HFFc6 (cell line): ENCODE data around the gene PTGDR2. TPM values are rescaled to one million over a fixed set of nuclear protein-coding genes. Genes with fewer than 3 reads are reported as not detected.

ENCODE experiments used
- DNase-seq: peaks from one replicate; pipeline ENCODE4 v3.0.0-alpha.2; 2018
- H3K27ac Mint-ChIP-seq: 2 replicates; pipeline ENCODE4 v1.8.0; 2020; ENCODE audit warnings: mild to moderate bottlenecking, mixed read lengths
- H3K27me3 Mint-ChIP-seq: 2 replicates; pipeline ENCODE4 v1.8.0; 2021; ENCODE audit warnings: mild to moderate bottlenecking, moderate library complexity, mixed read lengths; ENCODE audit not compliant: insufficient read depth
- H3K36me3 Mint-ChIP-seq: 2 replicates; pipeline ENCODE4 v1.8.0; 2021; ENCODE audit warnings: low read depth, mixed read lengths
- H3K4me1 Mint-ChIP-seq: 2 replicates; pipeline ENCODE4 v1.8.0; 2020; ENCODE audit warnings: low read depth, mixed read lengths
- H3K4me3 Mint-ChIP-seq: 2 replicates; pipeline ENCODE4 v1.8.0; 2020; ENCODE audit warnings: mild to moderate bottlenecking, moderate library complexity, mixed read lengths
- H3K9me3 Mint-ChIP-seq: 2 replicates; pipeline ENCODE4 v1.8.0; 2020; ENCODE audit warnings: mild to moderate bottlenecking, mixed read lengths
- total RNA-seq, 6 experiments: library from RNA; stranded (reverse); fragmentation: NEBNext Ultra II Directional; extraction: Animal tissue kit (Norgen Biotek cat#: 25700); gene quantifications; 2 replicates in 1 of 6; 3 replicates in 5 of 6; pipeline ENCODE4 v1.2.3, GENCODE V29; 2021
- TF ChIP-seq, protein P1 (sequence below): fragments of 200-600 bp; sonication (generic); IDR thresholded peaks from 2 replicates; pipeline ENCODE4 v1.5.0; 2021; ENCODE audit warnings: antibody characterized with exemption, mild to moderate bottlenecking

Gene PTGDR2
- total RNA-seq, 6 experiments from 2014 or later: not detected

- peaks cover 23% of the 10 kb centered on the region for H3K4me1 Mint-ChIP-seq
- H3K27me3 Mint-ChIP-seq: peaks cover 12% of the 10 kb centered on the region
- H3K27ac Mint-ChIP-seq: no peak overlapping the region
- TF ChIP-seq, protein P1, sequence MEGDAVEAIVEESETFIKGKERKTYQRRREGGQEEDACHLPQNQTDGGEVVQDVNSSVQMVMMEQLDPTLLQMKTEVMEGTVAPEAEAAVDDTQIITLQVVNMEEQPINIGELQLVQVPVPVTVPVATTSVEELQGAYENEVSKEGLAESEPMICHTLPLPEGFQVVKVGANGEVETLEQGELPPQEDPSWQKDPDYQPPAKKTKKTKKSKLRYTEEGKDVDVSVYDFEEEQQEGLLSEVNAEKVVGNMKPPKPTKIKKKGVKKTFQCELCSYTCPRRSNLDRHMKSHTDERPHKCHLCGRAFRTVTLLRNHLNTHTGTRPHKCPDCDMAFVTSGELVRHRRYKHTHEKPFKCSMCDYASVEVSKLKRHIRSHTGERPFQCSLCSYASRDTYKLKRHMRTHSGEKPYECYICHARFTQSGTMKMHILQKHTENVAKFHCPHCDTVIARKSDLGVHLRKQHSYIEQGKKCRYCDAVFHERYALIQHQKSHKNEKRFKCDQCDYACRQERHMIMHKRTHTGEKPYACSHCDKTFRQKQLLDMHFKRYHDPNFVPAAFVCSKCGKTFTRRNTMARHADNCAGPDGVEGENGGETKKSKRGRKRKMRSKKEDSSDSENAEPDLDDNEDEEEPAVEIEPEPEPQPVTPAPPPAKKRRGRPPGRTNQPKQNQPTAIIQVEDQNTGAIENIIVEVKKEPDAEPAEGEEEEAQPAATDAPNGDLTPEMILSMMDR: no peak
- no peaks in the 10 kb centered on the region for H3K9me3 Mint-ChIP-seq
- no peak for DNase-seq
- H3K36me3 Mint-ChIP-seq: no peaks in the 10 kb centered on the region
- H3K4me3 Mint-ChIP-seq: no peak overlapping the region
Measured at GRCh38 chr11:60869451-60869825, 13.7 kb upstream of the PTGDR2 start.

- Mint-ChIP-seq H3K27me3 (peaks cover 14% of the 10 kb centered on the region), H3K9me3 (no peaks in the 10 kb centered on the region), H3K36me3 (no peaks in the 10 kb centered on the region), H3K4me1 (peaks cover 23% of the 10 kb centered on the region), H3K27ac (no peak overlapping the region), H3K4me3 (no peak overlapping the region)
- DNase-seq: no peak
- TF ChIP-seq, protein P1: no peak
Measured at GRCh38 chr11:60868682-60869450, 13.1 kb upstream of the PTGDR2 start.

DNA sequence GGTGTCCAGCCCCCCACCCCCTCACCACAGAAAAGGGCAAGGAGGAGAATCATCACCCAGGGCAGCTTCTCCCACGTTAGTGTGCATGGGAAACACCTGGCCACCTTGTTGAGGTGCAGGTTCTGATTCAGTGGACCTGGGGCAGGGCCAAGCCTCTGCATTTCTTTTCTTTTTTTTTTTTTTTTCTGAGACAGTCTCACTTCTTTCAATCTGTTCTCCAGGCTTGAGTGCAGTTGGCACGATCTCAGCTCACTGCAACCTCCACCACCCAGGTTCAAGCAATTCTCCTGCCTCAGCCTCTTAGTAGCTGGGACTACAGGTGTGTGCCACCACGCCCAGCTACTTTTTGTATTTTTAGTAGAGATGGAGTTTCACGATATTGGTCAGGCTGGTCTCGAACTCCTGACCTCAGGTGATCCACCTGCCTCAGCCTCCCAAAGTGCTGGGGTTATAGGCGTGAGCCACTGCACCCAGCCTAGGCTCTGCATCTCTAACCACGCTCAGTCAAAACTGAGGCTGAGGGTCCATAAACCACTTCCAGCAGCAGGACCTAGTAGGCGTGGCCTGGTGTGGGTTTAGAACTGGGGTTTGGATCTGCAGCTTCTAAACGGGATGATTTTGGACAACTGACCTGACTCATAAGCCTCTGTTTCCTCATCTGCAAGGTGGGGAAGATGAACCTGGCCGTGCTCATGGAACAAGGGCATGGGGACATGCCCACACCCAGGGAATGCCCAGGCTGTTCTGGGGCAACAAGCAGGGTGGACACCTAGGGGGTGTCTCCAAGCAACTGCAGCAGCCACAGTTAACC lies 12.3 kb upstream of the PTGDR2 start:
- H3K27ac Mint-ChIP-seq: no peak overlapping the region
- H3K36me3 Mint-ChIP-seq: no peaks in the 10 kb centered on the region
- H3K4me3 Mint-ChIP-seq: no peak overlapping the region
- DNase-seq: no peak
- TF ChIP-seq, protein P1: no peak
- H3K4me1 Mint-ChIP-seq: peaks cover 16% of the 10 kb centered on the region
- H3K9me3 Mint-ChIP-seq: no peaks in the 10 kb centered on the region
- H3K27me3 Mint-ChIP-seq: peaks cover 17% of the 10 kb centered on the region

GRCh38 chr11:60866911-60867870 lies 11.4 kb upstream of the PTGDR2 start, which contains the start of gene ZP1:
ZP1 (plus strand) TSS chr11:60867542; CDS start chr11:60867562, 20 bp downstream.
- no peak for DNase-seq
- no peak within 1 kb of the TSS for H3K27ac Mint-ChIP-seq
- peaks cover 24% of the 10 kb centered on the region for H3K27me3 Mint-ChIP-seq
- H3K36me3 Mint-ChIP-seq: no peaks in the 10 kb centered on the region
- peaks cover 10% of the 10 kb centered on the region; the same call in 1 of the 2 replicates for H3K4me1 Mint-ChIP-seq
- TF ChIP-seq, protein P1: no peak
- no peaks in the 10 kb centered on the region for H3K9me3 Mint-ChIP-seq
- no peak within 1 kb of the TSS for H3K4me3 Mint-ChIP-seq
